Liver (tissue), 9 donors: Measurements from ENCODE around the gene VSIG4. TPM values are rescaled to one million over a fixed set of nuclear protein-coding genes. Genes with fewer than 3 reads are reported as not detected.

Experiments used
- DNase-seq: peaks from one replicate; pipeline ENCODE4 v3.0.0-alpha.2; 2017; ENCODE audit warnings: low spot score
- H3K27ac ChIP-seq, 2 donors: one replicate each; pipeline ENCODE4 v1.7.0; 2013; ENCODE audit warnings: inconsistent platforms in 2 of 2, low read length in 2 of 2, control low read depth in 1 of 2, low read depth in 1 of 2, mild to moderate bottlenecking in 1 of 2
- H3K27me3 ChIP-seq, 4 donors: one replicate each; pipeline versions ENCODE4 v1.6.1 to v1.7.0; 2013; ENCODE audit warnings: low read length in 3 of 4, inconsistent platforms in 1 of 4, mild to moderate bottlenecking in 1 of 4, moderate library complexity in 1 of 4; ENCODE audit not compliant: control insufficient read depth in 4 of 4, insufficient read depth in 4 of 4
- H3K36me3 ChIP-seq, 4 donors: one replicate each; pipeline versions ENCODE4 v1.6.1 to v1.7.0; 2013; ENCODE audit warnings: low read length in 3 of 4, mild to moderate bottlenecking in 3 of 4, low read depth in 1 of 4, moderate library complexity in 1 of 4; ENCODE audit not compliant: control insufficient read depth in 4 of 4, insufficient read depth in 3 of 4
- H3K4me1 ChIP-seq, 4 donors: one replicate each; pipeline versions ENCODE4 v1.6.1 to v1.7.0; 2013; ENCODE audit warnings: low read length in 3 of 4, mild to moderate bottlenecking in 3 of 4, moderate library complexity in 1 of 4; ENCODE audit not compliant: control insufficient read depth in 4 of 4, insufficient read depth in 4 of 4
- H3K4me3 ChIP-seq, 3 donors: one replicate each; pipeline versions ENCODE4 v1.6.1 to v1.7.0; 2013; ENCODE audit warnings: low read length in 3 of 3, control low read depth in 1 of 3, low read depth in 1 of 3, mild to moderate bottlenecking in 1 of 3
- H3K9ac ChIP-seq, 2 donors: one replicate each; pipeline ENCODE4 v1.7.0; 2013; ENCODE audit warnings: low read length in 2 of 2, mild to moderate bottlenecking in 2 of 2, moderate library complexity in 2 of 2, control low read depth in 1 of 2, low read depth in 1 of 2
- H3K9me3 ChIP-seq, 4 donors: one replicate each; pipeline versions ENCODE4 v1.6.1 to v1.7.0; 2013; ENCODE audit warnings: low read length in 3 of 4; ENCODE audit not compliant: control insufficient read depth in 4 of 4
- EGR1 ChIP-seq, 2 donors: IDR thresholded peaks; 2 replicates each; pipeline ENCODE4 v1.6.1; 2016 to 2018; ENCODE audit warnings: antibody characterized with exemption in 2 of 2, low read depth in 2 of 2
- FOXA1 ChIP-seq: IDR thresholded peaks from 2 replicates; pipeline ENCODE4 v1.6.1; 2016; ENCODE audit warnings: antibody characterized with exemption
- FOXA2 ChIP-seq: IDR thresholded peaks from 2 replicates; pipeline ENCODE4 v1.6.1; 2016; ENCODE audit warnings: antibody characterized with exemption
- HNF4A ChIP-seq, 2 donors: conservative IDR thresholded peaks; 2 replicates each; pipeline ENCODE4 v1.6.1; 2016; ENCODE audit warnings: antibody characterized with exemption in 2 of 2, mild to moderate bottlenecking in 2 of 2
- HNF4G ChIP-seq: IDR thresholded peaks from 2 replicates; pipeline ENCODE4 v1.6.1; 2016; ENCODE audit warnings: antibody characterized with exemption
- NR2F2 ChIP-seq: IDR thresholded peaks from 2 replicates; pipeline ENCODE4 v1.6.1; 2016; ENCODE audit warnings: antibody characterized with exemption
- RAD21 ChIP-seq, 2 donors: IDR thresholded peaks; 2 replicates each; pipeline ENCODE4 v1.6.1; 2016; ENCODE audit warnings: antibody characterized with exemption in 2 of 2, mild to moderate bottlenecking in 2 of 2
- RXRA ChIP-seq, 2 donors: IDR thresholded peaks; 2 replicates each; pipeline ENCODE4 v1.6.1; 2017 to 2018; ENCODE audit warnings: antibody characterized with exemption in 2 of 2, mild to moderate bottlenecking in 1 of 2
- TAF1 ChIP-seq: conservative IDR thresholded peaks from 2 replicates; pipeline ENCODE4 v1.6.1; 2016; ENCODE audit warnings: antibody characterized with exemption, mild to moderate bottlenecking
- YY1 ChIP-seq: IDR thresholded peaks from 2 replicates; pipeline ENCODE4 v1.6.1; 2016; ENCODE audit warnings: antibody characterized with exemption, mild to moderate bottlenecking
- WGBS: extraction: QIAGEN DNeasy Blood & Tissue Kit; methylation state at CpG from one replicate; pipeline ENCODE4 v1.1.7; 2013; 5-methylcytosine and 5-hydroxymethylcytosine counted together
- polyA plus RNA-seq, 2 donors: library from polyadenylated mRNA; stranded (reverse) in 1 of 2; unstranded in 1 of 2; fragments of 200-250 nt in 1 of 2; fragments of >200 nt in 1 of 2; fragmentation: Nextera tagmentation in 1 of 2; extraction: Ambion mirVana in 1 of 2; gene quantifications; one replicate each; pipeline versions ENCODE4 v1.2.1 to v1.2.3, GENCODE V29; 2013 to 2015
- total RNA-seq, 2 donors: library from RNA; depleted of rRNA; stranded (reverse); fragments of >200 nt; gene quantifications; one replicate each; pipeline ENCODE4 v1.2.3, GENCODE V29; 2014
- TF ChIP-seq, protein P1 (sequence below): IDR thresholded peaks from 2 replicates; pipeline ENCODE4 v1.6.1; 2016; ENCODE audit warnings: antibody characterized with exemption
- TF ChIP-seq, protein P2 (sequence below): IDR thresholded peaks from 2 replicates; pipeline ENCODE4 v1.6.1; 2016; ENCODE audit warnings: antibody characterized with exemption
- TF ChIP-seq, protein P3 (sequence below): IDR thresholded peaks from 2 replicates; pipeline ENCODE4 v1.6.1; 2016; ENCODE audit warnings: antibody characterized with exemption
- TF ChIP-seq, protein P4 (sequence below): fragments of 150-350 bp; IDR thresholded peaks from 2 replicates; pipeline ENCODE4 v1.5.1; 2017; ENCODE audit warnings: improper control_type of control experiment, low read depth, low read length; ENCODE audit not compliant: missing input control
- donor health status: healthy.
- donor health status: healthy.
- donor health status: healthy.
- donor health status: healthy.
- donor health status: healthy.

The VSIG4 gene, protein sequence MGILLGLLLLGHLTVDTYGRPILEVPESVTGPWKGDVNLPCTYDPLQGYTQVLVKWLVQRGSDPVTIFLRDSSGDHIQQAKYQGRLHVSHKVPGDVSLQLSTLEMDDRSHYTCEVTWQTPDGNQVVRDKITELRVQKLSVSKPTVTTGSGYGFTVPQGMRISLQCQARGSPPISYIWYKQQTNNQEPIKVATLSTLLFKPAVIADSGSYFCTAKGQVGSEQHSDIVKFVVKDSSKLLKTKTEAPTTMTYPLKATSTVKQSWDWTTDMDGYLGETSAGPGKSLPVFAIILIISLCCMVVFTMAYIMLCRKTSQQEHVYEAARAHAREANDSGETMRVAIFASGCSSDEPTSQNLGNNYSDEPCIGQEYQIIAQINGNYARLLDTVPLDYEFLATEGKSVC
- total RNA-seq, result 10 to 100 TPM; 35.5 to 38.9 TPM
- 10 to 100 TPM; 16.7 to 37.1 TPM for polyA plus RNA-seq

DNA sequence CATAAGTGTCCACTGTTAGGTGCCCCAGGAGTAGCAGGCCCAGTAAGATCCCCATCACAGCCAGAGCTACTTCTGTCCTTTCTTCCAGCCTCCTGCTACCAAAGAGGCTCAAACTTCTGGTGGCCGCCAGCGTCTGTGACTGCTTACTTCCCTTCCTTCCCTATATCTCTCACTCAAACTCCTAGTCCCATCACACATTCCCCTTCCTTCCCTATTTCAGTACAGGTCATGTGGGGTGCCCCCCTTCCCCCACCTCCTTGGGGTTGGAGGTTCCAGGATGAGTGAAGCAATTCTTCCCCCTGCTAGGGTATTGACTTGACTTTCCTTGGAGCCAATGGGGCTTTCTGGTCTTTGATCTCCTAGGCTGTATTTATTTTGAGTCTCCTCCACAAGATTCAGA lies at the start of gene VSIG4:
VSIG4 (minus strand) TSS at position 137 of the 400 bp plus-strand sequence; CDS start at position 55, 82 bp downstream.
- TF ChIP-seq EGR1 (IDR thresholded peaks at IDR 0.05; ENCODE audit: low read depth in 2 of 2) (no peak), HNF4G (no peak), HNF4A (conservative IDR thresholded peaks at IDR 0.05) (no peak), TAF1 (no peak), FOXA1 (no peak)
- TF ChIP-seq, protein P1, sequence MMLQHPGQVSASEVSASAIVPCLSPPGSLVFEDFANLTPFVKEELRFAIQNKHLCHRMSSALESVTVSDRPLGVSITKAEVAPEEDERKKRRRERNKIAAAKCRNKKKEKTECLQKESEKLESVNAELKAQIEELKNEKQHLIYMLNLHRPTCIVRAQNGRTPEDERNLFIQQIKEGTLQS, result no peak
- TF ChIP-seq, protein P2, sequence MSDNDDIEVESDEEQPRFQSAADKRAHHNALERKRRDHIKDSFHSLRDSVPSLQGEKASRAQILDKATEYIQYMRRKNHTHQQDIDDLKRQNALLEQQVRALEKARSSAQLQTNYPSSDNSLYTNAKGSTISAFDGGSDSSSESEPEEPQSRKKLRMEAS, result no peak
- TF ChIP-seq, protein P3, sequence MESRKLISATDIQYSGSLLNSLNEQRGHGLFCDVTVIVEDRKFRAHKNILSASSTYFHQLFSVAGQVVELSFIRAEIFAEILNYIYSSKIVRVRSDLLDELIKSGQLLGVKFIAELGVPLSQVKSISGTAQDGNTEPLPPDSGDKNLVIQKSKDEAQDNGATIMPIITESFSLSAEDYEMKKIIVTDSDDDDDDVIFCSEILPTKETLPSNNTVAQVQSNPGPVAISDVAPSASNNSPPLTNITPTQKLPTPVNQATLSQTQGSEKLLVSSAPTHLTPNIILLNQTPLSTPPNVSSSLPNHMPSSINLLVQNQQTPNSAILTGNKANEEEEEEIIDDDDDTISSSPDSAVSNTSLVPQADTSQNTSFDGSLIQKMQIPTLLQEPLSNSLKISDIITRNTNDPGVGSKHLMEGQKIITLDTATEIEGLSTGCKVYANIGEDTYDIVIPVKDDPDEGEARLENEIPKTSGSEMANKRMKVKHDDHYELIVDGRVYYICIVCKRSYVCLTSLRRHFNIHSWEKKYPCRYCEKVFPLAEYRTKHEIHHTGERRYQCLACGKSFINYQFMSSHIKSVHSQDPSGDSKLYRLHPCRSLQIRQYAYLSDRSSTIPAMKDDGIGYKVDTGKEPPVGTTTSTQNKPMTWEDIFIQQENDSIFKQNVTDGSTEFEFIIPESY, result no peak
- TF ChIP-seq, protein P4, sequence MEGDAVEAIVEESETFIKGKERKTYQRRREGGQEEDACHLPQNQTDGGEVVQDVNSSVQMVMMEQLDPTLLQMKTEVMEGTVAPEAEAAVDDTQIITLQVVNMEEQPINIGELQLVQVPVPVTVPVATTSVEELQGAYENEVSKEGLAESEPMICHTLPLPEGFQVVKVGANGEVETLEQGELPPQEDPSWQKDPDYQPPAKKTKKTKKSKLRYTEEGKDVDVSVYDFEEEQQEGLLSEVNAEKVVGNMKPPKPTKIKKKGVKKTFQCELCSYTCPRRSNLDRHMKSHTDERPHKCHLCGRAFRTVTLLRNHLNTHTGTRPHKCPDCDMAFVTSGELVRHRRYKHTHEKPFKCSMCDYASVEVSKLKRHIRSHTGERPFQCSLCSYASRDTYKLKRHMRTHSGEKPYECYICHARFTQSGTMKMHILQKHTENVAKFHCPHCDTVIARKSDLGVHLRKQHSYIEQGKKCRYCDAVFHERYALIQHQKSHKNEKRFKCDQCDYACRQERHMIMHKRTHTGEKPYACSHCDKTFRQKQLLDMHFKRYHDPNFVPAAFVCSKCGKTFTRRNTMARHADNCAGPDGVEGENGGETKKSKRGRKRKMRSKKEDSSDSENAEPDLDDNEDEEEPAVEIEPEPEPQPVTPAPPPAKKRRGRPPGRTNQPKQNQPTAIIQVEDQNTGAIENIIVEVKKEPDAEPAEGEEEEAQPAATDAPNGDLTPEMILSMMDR, result no peak

DNA sequence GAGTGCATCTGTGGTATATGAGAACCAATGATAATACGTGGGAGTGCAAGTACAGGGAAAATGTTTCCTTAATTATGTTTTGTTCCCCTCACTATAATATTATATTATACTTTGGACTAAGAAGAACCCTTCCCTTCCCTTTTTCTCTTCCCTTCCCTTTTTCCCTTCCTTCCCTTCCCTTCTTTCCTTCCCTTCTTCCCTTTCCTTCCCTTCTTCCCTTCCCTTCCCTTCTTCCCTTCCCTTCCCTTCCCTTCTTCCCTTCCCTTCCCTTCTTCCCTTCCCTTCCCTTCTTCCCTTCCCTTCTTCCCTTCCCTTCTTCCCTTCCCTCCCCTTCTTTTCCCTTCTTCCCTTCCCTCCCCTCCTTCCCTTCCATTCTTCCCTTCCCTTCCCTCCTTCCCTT lies 36.9 kb upstream of the VSIG4 start:
- no peak overlapping the region for H3K4me3 ChIP-seq
- DNase-seq, result no peak
- WGBS, result 69% methylated on average over 1 of the region's 1 CpG
- no peaks in the 10 kb centered on the region for H3K4me1 ChIP-seq
- H3K36me3 ChIP-seq, result no peaks in the 10 kb centered on the region
- H3K9me3 ChIP-seq, result no peaks in the 10 kb centered on the region
- H3K9ac ChIP-seq, result no peak overlapping the region
- H3K27ac ChIP-seq, result no peak overlapping the region
- TF ChIP-seq, protein P2, result no peak
- TF ChIP-seq NR2F2 (no peak), FOXA2 (no peak), EGR1 (IDR thresholded peaks at IDR 0.05; ENCODE audit: low read depth in 2 of 2) (no peak), YY1 (no peak), HNF4A (conservative IDR thresholded peaks at IDR 0.05) (no peak), RXRA (IDR thresholded peaks at IDR 0.05) (no peak), RAD21 (IDR thresholded peaks at IDR 0.05) (no peak)
- TF ChIP-seq, protein P4, result no peak
- TF ChIP-seq, protein P3, result no peak
- H3K27me3 ChIP-seq, result no peaks in the 10 kb centered on the region

More for the DNA sequence above, at the start of gene VSIG4:
- Histone ChIP-seq H3K9ac (no peak within 1 kb of the TSS), H3K36me3 (no peaks in the 10 kb centered on the region), H3K9me3 (no peaks in the 10 kb centered on the region), H3K27ac (no peak within 1 kb of the TSS), H3K4me1 (no peaks in the 10 kb centered on the region), H3K27me3 (peaks cover 0 to 2% (median 0%) of the 10 kb centered on the region in 4 donors), H3K4me3 (no peak within 1 kb of the TSS)
- 88% methylated on average over 2 of the region's 2 CpGs for WGBS
- DNase-seq, result no peak
